Fibroblast of villous mesenchyme (primary cell): ENCODE data around the gene HDLBP. TPM values are rescaled to one million over a fixed set of nuclear protein-coding genes. Genes with fewer than 3 reads are reported as not detected.
"Not testable (repeated sequence)": the region's sequence is repeated elsewhere in the genome, so short reads cannot be mapped to it uniquely, and the experiment has no call there.

Experiments used
- DNase-seq: peaks from one replicate; pipeline ENCODE4 v3.0.0-alpha.2; 2010; ENCODE audit warnings: low read depth
- H3K4me3 ChIP-seq: 2 replicates; pipeline ENCODE4 v1.5.1; 2011; ENCODE audit warnings: low read depth, mild to moderate bottlenecking, low read length
- CTCF ChIP-seq: IDR thresholded peaks from 2 replicates; pipeline ENCODE4 v1.5.1; 2012; ENCODE audit warnings: low read depth, mild to moderate bottlenecking, low read length; ENCODE audit not compliant: insufficient read depth
- total RNA-seq: library from RNA; depleted of rRNA; stranded (reverse); fragments of >200 nt; gene quantifications from 2 replicates; pipeline ENCODE4 v1.2.3, GENCODE V29; 2012

The HDLBP gene
- total RNA-seq, 1 donor = 1,343 TPM

- TF ChIP-seq CTCF = no peak
- no peak overlapping the region for H3K4me3 ChIP-seq
- no peak for DNase-seq
Observed at GRCh38 chr2:241321033-241321432, 5.6 kb upstream of the HDLBP start.

- H3K4me3 ChIP-seq = no peak overlapping the region
- TF ChIP-seq CTCF = no peak
- DNase-seq = no peak
Observed at GRCh38 chr2:241320394-241320793, 4.9 kb upstream of the HDLBP start.

GRCh38 chr2:241318830-241319229 lies 3.4 kb upstream of the HDLBP start:
- H3K4me3 ChIP-seq = peak overlapping the region; percentile 89
- not testable (repeated sequence) for DNase-seq

GRCh38 chr2:241317391-241317790 lies 1.9 kb upstream of the HDLBP start:
- no peak for DNase-seq
- H3K4me3 ChIP-seq = peak overlapping the region; percentile 89
- TF ChIP-seq CTCF = no peak

- H3K4me3 ChIP-seq = peak overlapping the region; percentile 89
- no peak for DNase-seq
- no peak for TF ChIP-seq CTCF
Observed at GRCh38 chr2:241316825-241317224, 1.4 kb upstream of the HDLBP start.

GRCh38 chr2:241315879-241316631 lies 583 bp upstream of the HDLBP start, which contains the start of gene SEPTIN2:
Gene SEPTIN2 (plus strand): TSS chr2:241315925. CDS start chr2:241324233, 8,308 bp downstream.
- no peak for TF ChIP-seq CTCF
- peak; percentile 61 for DNase-seq
- peak within 1 kb of the TSS; percentile 91 for H3K4me3 ChIP-seq

GRCh38 chr2:241314226-241315092 lies 1.0 kb downstream of the HDLBP start:
- no peak for TF ChIP-seq CTCF
- DNase-seq = peak; percentile 68
- H3K4me3 ChIP-seq = peak overlapping the region; percentile 91
